Subcutaneous adipose tissue (tissue), 4 donors: Measurements from ENCODE around the gene QKI. TPM values are rescaled to one million over a fixed set of nuclear protein-coding genes. Genes with fewer than 3 reads are reported as not detected.

ENCODE experiments used
- CTCF ChIP-seq: fragments of 450-650 bp; IDR thresholded peaks from one replicate; pipeline ENCODE4 v1.5.1; 2016; ENCODE audit warnings: low read depth, mild to moderate bottlenecking, control low read depth, antibody characterized with exemption, moderate library complexity
- total RNA-seq, 4 donors: library from RNA; depleted of rRNA; stranded (reverse); fragments of >200 nt; gene quantifications; one replicate each; pipeline ENCODE4 v1.1.0, GENCODE V29; 2016

Gene QKI
- total RNA-seq, 4 donors from 2014 or later = 218 to 368 (median 266) TPM

GRCh38 chr6:163504984-163505640 is 90.6 kb downstream of the QKI start:
- TF ChIP-seq CTCF = no peak

GRCh38 chr6:163507965-163508364 is 93.4 kb downstream of the QKI start:
- no peak for TF ChIP-seq CTCF

DNA sequence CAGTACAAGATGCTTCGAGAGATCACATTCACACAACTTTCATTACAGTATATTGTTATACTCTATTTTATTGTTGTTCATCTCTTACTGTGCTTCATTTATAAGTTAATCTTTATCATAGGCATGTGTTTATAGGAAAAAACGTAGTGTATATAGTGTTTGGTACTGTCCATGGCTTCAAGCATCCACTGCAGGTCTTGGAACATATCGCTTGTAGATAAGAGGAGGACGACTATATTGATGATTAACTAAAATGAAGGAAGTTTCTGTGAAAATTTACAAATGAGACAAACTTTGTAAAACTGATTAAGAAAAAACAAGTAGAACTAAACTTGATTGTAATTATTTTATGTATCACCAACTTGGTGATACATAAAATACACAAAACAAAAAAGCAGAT is 98.5 kb downstream of the QKI start:
- no peak for TF ChIP-seq CTCF

DNA sequence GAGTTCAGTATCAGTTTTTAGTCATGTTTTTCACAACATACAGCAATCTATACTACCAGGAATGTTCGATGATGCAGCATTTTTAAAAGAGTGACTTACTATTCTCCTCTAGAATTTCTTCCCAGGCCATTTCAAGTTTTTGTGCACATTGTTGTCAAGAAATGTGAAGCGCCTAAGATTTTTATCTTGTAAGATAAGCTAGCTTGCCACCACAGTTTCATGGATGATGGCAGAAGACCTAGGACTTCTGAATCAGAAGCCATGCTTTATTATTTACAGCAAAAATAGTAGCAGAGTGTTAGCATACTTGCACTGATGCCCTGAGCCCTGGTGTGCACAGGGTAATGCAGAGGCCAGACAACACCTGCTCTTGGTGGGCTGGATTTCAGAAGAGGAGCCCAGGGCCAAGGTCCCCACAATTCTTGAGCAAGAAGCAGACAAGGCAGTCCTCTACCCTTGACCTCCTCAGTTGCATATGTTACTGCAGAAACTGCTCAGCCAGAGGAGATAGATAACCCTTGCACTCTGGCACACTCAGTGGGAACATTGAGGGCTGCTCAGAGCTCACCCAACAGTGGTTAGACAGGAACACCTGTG is 99.2 kb downstream of the QKI start:
- no peak for TF ChIP-seq CTCF

GRCh38 chr6:163516908-163517307 is 102.4 kb downstream of the QKI start:
- TF ChIP-seq CTCF = no peak

- TF ChIP-seq CTCF = no peak
Measured at GRCh38 chr6:163520956-163521355, 106.4 kb downstream of the QKI start.

DNA sequence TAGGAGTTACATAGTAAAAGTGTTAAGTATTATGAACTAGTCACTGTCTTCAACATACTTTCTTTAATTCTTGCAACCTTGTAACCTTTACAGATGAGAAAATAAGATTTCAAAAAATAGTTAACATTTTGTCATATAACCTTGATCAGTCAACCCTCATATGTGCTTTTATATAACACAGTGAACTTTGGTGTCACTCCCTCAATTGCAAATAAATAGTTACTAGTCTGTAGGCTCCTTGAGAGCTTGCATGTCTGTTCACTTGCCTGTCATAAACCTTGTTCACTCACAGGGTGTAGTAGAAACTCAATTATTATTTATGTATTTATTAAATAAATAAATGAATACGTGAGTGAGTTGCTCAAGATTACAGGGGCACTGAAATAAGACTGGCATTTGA is 107.5 kb downstream of the QKI start:
- no peak for TF ChIP-seq CTCF
